Breast epithelium (tissue), 4 donors: ENCODE measurements around the gene RUNDC1. TPM values are rescaled to one million over a fixed set of nuclear protein-coding genes. Genes with fewer than 3 reads are reported as not detected.

ENCODE experiments used
- DNase-seq, 2 donors: peaks; one replicate each; pipeline ENCODE4 v3.0.0-alpha.2; 2019; ENCODE audit warnings: low spot score in 2 of 2
- H3K27ac ChIP-seq, 2 donors: fragments of 200-600 bp; sonication (generic) in 1 of 2; one replicate each; pipeline ENCODE4 v1.5.1; 2016 to 2019; ENCODE audit warnings: mild to moderate bottlenecking in 1 of 2
- H3K27me3 ChIP-seq, 2 donors: fragments of 200-600 bp; sonication (generic) in 1 of 2; one replicate each; pipeline versions ENCODE4 v1.5.1 to v1.6.0; 2017 to 2019; ENCODE audit warnings: control low read depth in 1 of 2, mild to moderate bottlenecking in 1 of 2
- H3K36me3 ChIP-seq: fragments of 200-600 bp; one replicate; pipeline ENCODE4 v1.5.1; 2019
- H3K4me1 ChIP-seq, 2 donors: fragments of 200-600 bp; sonication (generic); one replicate each; pipeline ENCODE4 v1.5.1; 2016 to 2019; ENCODE audit warnings: control low read depth in 1 of 2
- H3K4me3 ChIP-seq, 3 donors: fragments of 200-600 bp; sonication (generic); 1 replicate in 2 of 3; 2 replicates in 1 of 3; pipeline ENCODE4 v1.5.1; 2016 to 2019; ENCODE audit warnings: mild to moderate bottlenecking in 3 of 3, moderate library complexity in 2 of 3
- H3K9me3 ChIP-seq, 2 donors: fragments of 200-600 bp; sonication (generic) in 1 of 2; one replicate each; pipeline ENCODE4 v1.5.1; 2016 to 2019; ENCODE audit warnings: control low read depth in 1 of 2
- POLR2A ChIP-seq: fragments of 450-650 bp; IDR thresholded peaks from one replicate; pipeline ENCODE4 v1.6.1; 2016; ENCODE audit warnings: antibody characterized with exemption, mild to moderate bottlenecking, moderate library complexity
- POLR2AphosphoS5 ChIP-seq, 3 donors: sonication (generic); formaldehyde crosslinking; IDR thresholded peaks; one replicate each; pipeline ENCODE4 v1.6.1; 2017; ENCODE audit warnings: antibody characterized with exemption in 3 of 3
- intact Hi-C: fragments of 100-400 bp; cut with DNase I; formaldehyde crosslinking; loops from one replicate; pipeline ENCODE4 v1.15.1; 2023; ENCODE audit warnings: low total_unique reads
- total RNA-seq, 3 donors: library from RNA; depleted of rRNA; stranded (reverse); fragments of >200 nt; gene quantifications; one replicate each; pipeline ENCODE4 v1.1.0, GENCODE V29; 2016
- TF ChIP-seq, protein P1 (sequence below), 3 donors: fragments of 450-650 bp; IDR thresholded peaks; one replicate each; pipeline ENCODE4 v1.5.1; 2016 to 2017; ENCODE audit warnings: antibody characterized with exemption in 3 of 3, mild to moderate bottlenecking in 3 of 3, moderate library complexity in 3 of 3

Gene RUNDC1
- total RNA-seq, 3 donors from 2014 or later, result 8.6 to 25.8 (median 22.3) TPM

DNA sequence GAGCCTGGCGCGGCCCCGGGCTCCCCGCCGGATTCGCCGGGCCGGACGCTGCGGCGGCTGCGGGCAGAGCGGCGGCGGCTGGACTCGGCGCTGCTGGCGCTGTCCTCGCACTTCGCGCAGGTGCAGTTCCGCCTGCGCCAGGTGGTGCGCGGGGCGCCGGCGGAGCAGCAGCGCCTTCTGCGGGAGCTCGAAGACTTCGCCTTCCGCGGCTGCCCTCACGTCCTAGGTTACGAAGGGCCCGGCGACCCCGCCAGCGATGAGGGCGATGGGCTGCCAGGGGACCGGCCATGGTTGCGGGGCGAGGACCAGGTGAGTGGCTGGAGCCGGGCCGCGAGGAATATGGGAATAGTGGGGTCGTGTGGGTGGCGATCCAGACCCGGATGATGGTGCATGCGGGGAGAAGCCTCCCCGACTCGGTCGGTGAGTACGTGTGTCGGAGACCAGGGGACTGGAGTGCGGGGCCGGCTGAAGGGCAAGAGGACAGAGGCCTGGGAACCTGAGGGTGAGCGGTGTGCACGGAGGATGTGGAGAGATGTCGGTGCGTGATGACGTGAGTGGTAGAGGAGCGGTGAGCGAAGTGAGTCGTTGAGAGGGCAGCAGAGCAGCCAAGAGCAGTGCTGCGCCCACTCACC, 517 bp downstream of the RUNDC1 start:
- no peaks in the 10 kb centered on the region for H3K27me3 ChIP-seq
- H3K4me3 ChIP-seq, result peak overlapping the region; percentile 91 to 100 (median 98)
- peak in 1 of 2 donors; percentile 65 for DNase-seq
- no peaks in the 10 kb centered on the region for H3K36me3 ChIP-seq
- intact Hi-C loops, result no loop called here
- no peaks in the 10 kb centered on the region for H3K4me1 ChIP-seq
- no peaks in the 10 kb centered on the region for H3K9me3 ChIP-seq
- no peak for TF ChIP-seq POLR2AphosphoS5 (IDR thresholded peaks at IDR 0.05)
- TF ChIP-seq, protein P1, sequence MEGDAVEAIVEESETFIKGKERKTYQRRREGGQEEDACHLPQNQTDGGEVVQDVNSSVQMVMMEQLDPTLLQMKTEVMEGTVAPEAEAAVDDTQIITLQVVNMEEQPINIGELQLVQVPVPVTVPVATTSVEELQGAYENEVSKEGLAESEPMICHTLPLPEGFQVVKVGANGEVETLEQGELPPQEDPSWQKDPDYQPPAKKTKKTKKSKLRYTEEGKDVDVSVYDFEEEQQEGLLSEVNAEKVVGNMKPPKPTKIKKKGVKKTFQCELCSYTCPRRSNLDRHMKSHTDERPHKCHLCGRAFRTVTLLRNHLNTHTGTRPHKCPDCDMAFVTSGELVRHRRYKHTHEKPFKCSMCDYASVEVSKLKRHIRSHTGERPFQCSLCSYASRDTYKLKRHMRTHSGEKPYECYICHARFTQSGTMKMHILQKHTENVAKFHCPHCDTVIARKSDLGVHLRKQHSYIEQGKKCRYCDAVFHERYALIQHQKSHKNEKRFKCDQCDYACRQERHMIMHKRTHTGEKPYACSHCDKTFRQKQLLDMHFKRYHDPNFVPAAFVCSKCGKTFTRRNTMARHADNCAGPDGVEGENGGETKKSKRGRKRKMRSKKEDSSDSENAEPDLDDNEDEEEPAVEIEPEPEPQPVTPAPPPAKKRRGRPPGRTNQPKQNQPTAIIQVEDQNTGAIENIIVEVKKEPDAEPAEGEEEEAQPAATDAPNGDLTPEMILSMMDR (IDR thresholded peaks at IDR 0.05), result peak in 1 of 3 donors; percentile 27
- peak overlapping the region; percentile 90 to 96 for H3K27ac ChIP-seq

DNA sequence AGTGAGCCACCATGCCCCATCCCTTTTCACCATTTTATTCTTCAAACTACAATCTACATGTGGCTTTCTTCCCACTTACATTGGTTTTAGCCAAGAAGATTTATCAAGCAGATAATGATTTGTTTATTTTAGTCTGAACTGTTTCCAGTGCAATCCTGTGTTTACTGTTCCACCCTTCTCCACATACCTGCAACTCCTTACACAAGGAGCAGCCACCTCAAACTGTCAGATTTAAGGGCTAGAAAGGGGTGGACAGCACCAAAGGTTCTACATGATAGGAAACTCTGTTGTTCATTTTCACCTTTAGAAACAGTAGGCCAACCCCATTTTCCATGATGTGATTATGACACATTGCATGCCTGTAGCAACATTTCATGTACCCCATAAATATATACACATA, 1.9 kb downstream of the RUNDC1 start:
- H3K27me3 ChIP-seq, result no peaks in the 10 kb centered on the region
- TF ChIP-seq POLR2A (no peak), POLR2AphosphoS5 (IDR thresholded peaks at IDR 0.05) (no peak)
- TF ChIP-seq, protein P1 (IDR thresholded peaks at IDR 0.05), result no peak
- no peaks in the 10 kb centered on the region for H3K4me1 ChIP-seq
- H3K36me3 ChIP-seq, result no peaks in the 10 kb centered on the region
- peak overlapping the region; percentile 13 to 43 for H3K27ac ChIP-seq
- intact Hi-C loops, result no loop called here
- no peaks in the 10 kb centered on the region for H3K9me3 ChIP-seq
- peak overlapping the region in 1 of 3 donors; percentile 15 for H3K4me3 ChIP-seq
- DNase-seq, result no peak

DNA sequence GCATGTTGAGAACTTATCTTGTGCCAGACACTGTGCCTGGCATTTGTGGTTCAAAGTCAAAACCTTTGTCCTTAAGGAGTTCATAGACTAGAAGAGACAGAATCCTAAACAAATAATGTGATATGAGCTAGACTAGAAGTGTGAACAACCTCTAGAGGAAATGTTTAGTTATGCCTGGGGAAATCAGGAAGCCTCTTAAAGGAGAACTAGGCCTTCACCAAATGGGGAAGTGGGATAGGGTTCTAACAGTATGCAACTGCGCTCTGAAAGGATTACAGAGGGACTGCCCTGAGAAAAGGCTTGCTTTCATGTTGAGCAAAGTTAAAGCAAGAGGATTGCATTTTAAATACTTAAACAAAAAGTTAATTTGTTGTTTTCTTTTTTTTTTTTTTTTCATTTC, 4.9 kb downstream of the RUNDC1 start:
- Histone ChIP-seq H3K27me3 (no peaks in the 10 kb centered on the region), H3K4me1 (no peaks in the 10 kb centered on the region), H3K27ac (no peak overlapping the region), H3K9me3 (no peaks in the 10 kb centered on the region), H3K36me3 (no peaks in the 10 kb centered on the region), H3K4me3 (no peak overlapping the region)
- intact Hi-C loops, result no loop called here
- no peak for DNase-seq
- TF ChIP-seq POLR2A (no peak), POLR2AphosphoS5 (IDR thresholded peaks at IDR 0.05) (no peak)
- TF ChIP-seq, protein P1 (IDR thresholded peaks at IDR 0.05), result no peak

DNA sequence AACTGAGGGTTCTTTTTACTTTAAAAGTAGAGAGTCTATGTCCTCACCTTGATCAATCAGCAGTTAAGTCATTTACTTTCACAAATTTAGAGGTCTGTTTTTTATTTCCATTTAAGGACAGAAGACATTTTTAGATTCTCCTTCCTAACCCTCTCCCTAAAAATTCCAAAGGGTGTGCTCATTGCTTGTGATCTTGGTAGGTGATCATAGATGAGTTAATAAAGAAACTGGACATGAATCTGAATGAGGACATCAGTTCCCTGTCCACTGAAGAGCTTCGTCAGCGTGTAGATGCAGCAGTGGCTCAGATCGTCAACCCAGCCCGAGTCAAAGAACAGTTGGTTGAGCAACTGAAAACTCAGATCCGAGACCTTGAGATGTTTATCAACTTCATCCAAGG, 8.8 kb downstream of the RUNDC1 start:
- intact Hi-C loops, result no loop called here
- Histone ChIP-seq H3K27ac (no peak overlapping the region), H3K4me3 (no peak overlapping the region), H3K36me3 (no peaks in the 10 kb centered on the region), H3K9me3 (no peaks in the 10 kb centered on the region), H3K27me3 (no peaks in the 10 kb centered on the region), H3K4me1 (no peaks in the 10 kb centered on the region)
- DNase-seq, result no peak
- TF ChIP-seq POLR2AphosphoS5 (IDR thresholded peaks at IDR 0.05) (no peak), POLR2A (no peak)
- TF ChIP-seq, protein P1 (IDR thresholded peaks at IDR 0.05), result no peak

DNA sequence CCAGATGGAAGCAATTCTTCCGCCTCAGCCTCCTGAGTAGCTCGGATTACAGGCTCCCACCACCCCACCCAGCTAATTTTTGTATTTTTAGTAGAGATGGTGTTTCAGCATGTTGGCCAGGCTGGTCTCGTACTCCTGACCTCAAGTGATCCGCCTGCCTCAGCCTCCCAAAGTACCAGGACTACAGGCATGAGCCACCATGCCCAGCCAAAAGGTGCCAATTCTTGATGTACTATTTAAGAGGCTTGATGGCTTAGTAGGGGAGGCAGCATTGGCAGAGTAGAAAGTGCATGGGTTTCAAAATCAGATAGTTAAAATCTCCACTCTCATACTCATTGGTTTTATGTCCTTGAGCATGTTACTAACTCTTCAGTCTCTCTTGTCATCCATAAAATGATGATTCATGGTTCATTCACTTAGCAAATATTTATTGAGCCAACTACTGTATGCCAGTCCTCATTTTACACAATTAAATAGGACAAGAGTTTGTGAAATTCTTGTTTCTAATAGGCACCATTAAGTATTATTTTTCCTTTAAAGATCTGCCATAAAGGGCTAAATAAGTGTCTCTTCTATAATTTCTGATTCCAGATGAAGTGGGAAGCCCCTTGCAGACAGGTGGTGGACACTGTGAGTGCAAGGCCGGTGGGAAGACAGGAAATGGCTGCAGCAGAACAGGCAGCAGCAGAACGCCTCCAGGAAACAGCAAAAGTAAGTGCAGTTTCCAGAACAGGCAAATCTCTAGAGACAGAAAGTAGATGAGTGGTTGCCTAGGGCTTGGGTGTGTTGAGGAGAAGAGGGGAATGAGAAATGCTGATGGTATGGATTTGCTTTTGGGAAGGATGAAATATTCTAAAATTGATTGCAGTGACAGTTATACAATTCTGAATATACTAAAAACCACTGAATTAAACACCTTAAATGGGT, 9.6 kb downstream of the RUNDC1 start:
- TF ChIP-seq POLR2A (no peak), POLR2AphosphoS5 (IDR thresholded peaks at IDR 0.05) (no peak)
- TF ChIP-seq, protein P1 (IDR thresholded peaks at IDR 0.05), result no peak
- Histone ChIP-seq H3K27me3 (no peaks in the 10 kb centered on the region), H3K4me1 (no peaks in the 10 kb centered on the region), H3K9me3 (no peaks in the 10 kb centered on the region), H3K36me3 (no peaks in the 10 kb centered on the region), H3K27ac (peak overlapping the region in 1 of 2 donors; percentile 15), H3K4me3 (no peak overlapping the region)
- no peak for DNase-seq
- intact Hi-C loops, result no loop called here
